ENCODE data around the gene LDHAL6A.

The LDHAL6A gene

DNA sequence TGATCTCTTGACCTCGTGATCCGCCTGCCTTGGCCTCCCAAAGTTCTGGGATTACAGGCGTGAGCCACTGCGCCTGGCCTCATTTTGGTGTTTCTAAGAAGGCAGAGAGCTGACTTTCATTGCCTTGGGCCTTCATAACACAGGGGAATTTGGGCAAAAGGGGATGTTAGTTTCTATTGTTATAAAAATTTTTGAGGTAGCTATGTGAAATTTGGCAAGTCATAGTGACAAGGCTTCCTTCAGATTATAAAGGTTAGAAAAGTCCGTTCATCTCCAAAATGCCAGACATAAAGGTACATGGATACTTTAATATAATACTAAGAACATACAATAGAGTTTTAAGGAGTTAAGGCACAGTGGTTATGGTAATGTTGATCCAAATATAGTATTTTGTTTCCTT, 26.3 kb upstream of the LDHAL6A start:
- H3K4me3 ChIP-seq (ENCODE audit: control insufficient read depth, low read depth, low read length) = no peak overlapping the region
- TF ChIP-seq, protein P1, sequence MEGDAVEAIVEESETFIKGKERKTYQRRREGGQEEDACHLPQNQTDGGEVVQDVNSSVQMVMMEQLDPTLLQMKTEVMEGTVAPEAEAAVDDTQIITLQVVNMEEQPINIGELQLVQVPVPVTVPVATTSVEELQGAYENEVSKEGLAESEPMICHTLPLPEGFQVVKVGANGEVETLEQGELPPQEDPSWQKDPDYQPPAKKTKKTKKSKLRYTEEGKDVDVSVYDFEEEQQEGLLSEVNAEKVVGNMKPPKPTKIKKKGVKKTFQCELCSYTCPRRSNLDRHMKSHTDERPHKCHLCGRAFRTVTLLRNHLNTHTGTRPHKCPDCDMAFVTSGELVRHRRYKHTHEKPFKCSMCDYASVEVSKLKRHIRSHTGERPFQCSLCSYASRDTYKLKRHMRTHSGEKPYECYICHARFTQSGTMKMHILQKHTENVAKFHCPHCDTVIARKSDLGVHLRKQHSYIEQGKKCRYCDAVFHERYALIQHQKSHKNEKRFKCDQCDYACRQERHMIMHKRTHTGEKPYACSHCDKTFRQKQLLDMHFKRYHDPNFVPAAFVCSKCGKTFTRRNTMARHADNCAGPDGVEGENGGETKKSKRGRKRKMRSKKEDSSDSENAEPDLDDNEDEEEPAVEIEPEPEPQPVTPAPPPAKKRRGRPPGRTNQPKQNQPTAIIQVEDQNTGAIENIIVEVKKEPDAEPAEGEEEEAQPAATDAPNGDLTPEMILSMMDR (conservative IDR thresholded peaks at IDR 0.05; ENCODE audit: control insufficient read depth, insufficient read depth, low read depth, low read length) = no peak
- DNase-seq (ENCODE audit: low read depth) = no peak

DNA sequence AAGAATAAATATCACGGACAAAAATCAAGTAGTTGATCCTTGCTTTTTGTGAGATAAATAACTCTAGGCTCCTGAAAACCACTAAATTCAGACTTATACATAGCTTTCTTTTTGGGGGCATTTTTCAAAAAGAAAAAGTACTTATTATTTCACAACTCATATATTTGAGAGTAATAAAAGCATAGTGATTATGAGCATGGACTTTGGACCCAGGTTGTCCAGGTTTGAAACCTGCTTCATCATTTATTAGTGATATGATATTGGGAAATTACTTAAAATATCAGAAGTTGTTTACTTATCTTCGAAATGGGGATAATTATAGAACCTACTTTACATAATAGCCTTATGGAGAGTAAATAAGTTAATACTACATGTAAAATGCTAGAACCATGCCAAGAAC, 17.0 kb upstream of the LDHAL6A start:
- no peak overlapping the region for H3K4me3 ChIP-seq (ENCODE audit: control insufficient read depth, low read depth, low read length)
- DNase-seq (ENCODE audit: low read depth) = no peak
- TF ChIP-seq, protein P1 (conservative IDR thresholded peaks at IDR 0.05; ENCODE audit: control insufficient read depth, insufficient read depth, low read depth, low read length) = no peak

DNA sequence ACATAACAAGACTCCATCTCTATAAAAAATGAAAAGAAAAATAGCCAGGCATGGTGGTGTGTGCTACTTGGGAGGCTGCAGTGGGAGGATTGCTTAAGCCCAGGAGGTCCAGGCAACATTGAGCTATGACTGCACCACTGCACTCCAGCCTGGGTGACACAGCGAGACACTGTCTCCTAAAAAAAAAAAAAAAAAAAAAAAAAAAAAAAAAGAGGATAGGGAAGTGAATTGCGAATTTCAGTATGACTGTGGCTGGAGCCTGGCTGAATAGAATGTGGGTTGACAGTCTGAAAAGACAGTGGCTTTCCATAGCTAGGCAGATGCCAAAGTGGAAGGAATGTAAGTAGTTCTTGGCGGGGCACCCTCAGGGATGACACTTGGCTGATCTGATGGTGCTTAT, 6.4 kb upstream of the LDHAL6A start:
- no peak overlapping the region for H3K4me3 ChIP-seq (ENCODE audit: control insufficient read depth, low read depth, low read length)
- DNase-seq (ENCODE audit: low read depth) = no peak
- TF ChIP-seq, protein P1 (conservative IDR thresholded peaks at IDR 0.05; ENCODE audit: control insufficient read depth, insufficient read depth, low read depth, low read length) = no peak

DNA sequence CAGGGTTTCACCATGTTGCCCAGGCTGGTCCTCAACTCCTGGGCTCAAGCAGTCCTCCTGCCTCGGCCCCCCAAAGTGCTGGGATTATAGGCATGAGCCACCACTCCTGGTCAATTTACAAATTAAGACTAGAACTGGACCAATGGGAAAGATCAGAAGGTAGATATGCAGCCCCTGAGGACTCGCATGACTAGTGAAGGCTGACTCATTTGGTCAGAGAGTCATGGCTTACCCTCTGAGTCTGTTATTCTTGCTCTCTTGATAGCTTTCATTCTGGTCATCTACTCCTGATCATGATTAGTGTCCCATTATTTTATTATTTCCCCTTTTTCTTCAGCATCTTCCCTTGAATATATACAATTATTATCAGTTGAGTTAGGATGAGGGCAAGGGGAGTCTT, 2.7 kb upstream of the LDHAL6A start:
- peak; percentile 68 for DNase-seq (ENCODE audit: low read depth)
- no peak overlapping the region for H3K4me3 ChIP-seq (ENCODE audit: control insufficient read depth, low read depth, low read length)
- TF ChIP-seq, protein P1 (conservative IDR thresholded peaks at IDR 0.05; ENCODE audit: control insufficient read depth, insufficient read depth, low read depth, low read length) = no peak

DNA sequence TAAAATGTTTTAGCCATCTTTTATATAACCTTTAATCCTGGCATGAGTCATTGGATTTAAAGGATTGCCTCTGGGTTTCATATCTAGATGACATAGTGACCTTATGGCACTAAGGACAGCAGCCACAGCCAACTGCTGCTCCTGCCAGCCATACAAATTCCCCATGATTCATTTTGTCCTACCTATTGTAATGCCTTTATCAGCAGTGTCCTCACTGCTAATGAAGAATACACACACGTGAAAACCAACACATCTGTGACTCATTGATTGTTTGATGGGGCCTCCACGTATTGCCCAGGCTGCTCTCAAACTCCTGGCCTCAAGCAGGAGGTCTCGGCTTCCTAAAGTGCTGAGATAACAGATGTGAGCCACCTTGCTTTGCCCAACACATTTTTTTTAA, 1.8 kb downstream of the LDHAL6A start:
- TF ChIP-seq, protein P1 (conservative IDR thresholded peaks at IDR 0.05; ENCODE audit: control insufficient read depth, insufficient read depth, low read depth, low read length) = no peak
- no peak overlapping the region for H3K4me3 ChIP-seq (ENCODE audit: control insufficient read depth, low read depth, low read length)
- peak; percentile 4 for DNase-seq (ENCODE audit: low read depth)

DNA sequence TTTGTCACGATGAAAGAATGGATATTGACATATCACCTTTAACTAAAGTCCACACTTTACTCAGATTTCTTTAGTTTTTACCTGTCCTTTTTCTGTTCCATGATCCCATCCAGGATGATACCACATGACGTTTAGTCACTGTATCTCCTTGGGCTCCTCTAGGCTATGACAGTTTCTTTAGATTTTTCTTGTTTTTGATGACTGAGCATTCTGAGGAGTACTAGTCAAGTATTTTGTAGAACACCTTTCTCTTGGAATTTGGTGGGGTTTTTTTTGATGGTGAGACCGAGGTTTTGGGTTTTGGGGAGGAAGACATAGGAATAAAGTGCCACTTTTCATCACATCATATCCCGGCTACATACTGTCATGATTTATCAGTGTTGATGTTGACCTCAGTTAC, 4.0 kb downstream of the LDHAL6A start:
- no peak overlapping the region for H3K4me3 ChIP-seq (ENCODE audit: control insufficient read depth, low read depth, low read length)
- DNase-seq (ENCODE audit: low read depth) = no peak
- TF ChIP-seq, protein P1 (conservative IDR thresholded peaks at IDR 0.05; ENCODE audit: control insufficient read depth, insufficient read depth, low read depth, low read length) = no peak

DNA sequence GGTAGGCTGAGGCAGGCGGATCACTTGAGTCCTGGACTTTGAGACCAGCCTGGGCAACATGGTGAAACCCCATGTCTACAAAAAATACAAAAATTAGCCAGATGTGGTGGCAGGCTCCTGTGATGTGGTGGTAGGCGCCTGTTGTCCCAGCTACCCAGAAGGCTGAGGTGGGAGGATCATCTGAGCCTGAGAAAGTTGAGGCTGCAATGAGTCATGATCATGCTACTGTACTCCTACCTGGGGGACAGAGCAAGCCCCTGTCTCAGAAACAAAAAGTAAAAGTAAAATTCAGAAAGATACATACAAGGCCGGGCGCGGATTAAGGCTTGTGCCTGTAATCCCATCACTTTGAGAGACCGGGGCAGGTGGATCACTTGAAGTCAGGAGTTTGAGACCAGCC, 6.3 kb downstream of the LDHAL6A start:
- DNase-seq (ENCODE audit: low read depth) = no peak
- H3K4me3 ChIP-seq (ENCODE audit: control insufficient read depth, low read depth, low read length) = no peak overlapping the region
- TF ChIP-seq, protein P1 (conservative IDR thresholded peaks at IDR 0.05; ENCODE audit: control insufficient read depth, insufficient read depth, low read depth, low read length) = no peak

All from fibroblast of mammary gland (primary cell).